Neural cell (in vitro differentiated cells): ENCODE data around the gene CLINT1.

Experiments used
- EP300 ChIP-seq: fragments of 450-650 bp; conservative IDR thresholded peaks from 2 replicates; pipeline ENCODE4 v1.6.1; 2014; ENCODE audit warnings: antibody characterized with exemption, mild to moderate bottlenecking, moderate library complexity; ENCODE audit not compliant: poor library complexity, severe bottlenecking
- EZH2 ChIP-seq: fragments of 200-600, 300-800 bp; shearing (Covaris generic), sonication (generic); IDR thresholded peaks from 2 replicates; pipeline ENCODE4 v1.6.1; 2014; ENCODE audit warnings: antibody characterized with exemption, low read length, borderline replicate concordance, mild to moderate bottlenecking; ENCODE audit not compliant: insufficient read depth, poor library complexity, severe bottlenecking
- POLR2AphosphoS5 ChIP-seq: IDR thresholded peaks from 2 replicates; pipeline ENCODE4 v1.6.1; 2012
- RAD21 ChIP-seq: fragments of 450-650 bp; conservative IDR thresholded peaks from 2 replicates; pipeline ENCODE4 v1.6.1; 2014; ENCODE audit warnings: antibody characterized with exemption, mild to moderate bottlenecking, moderate library complexity
- SMC3 ChIP-seq: fragments of 450-650 bp; conservative IDR thresholded peaks from 2 replicates; pipeline ENCODE4 v1.6.1; 2014; ENCODE audit warnings: antibody characterized with exemption, mild to moderate bottlenecking, moderate library complexity; ENCODE audit not compliant: poor library complexity
- TAF1 ChIP-seq: IDR thresholded peaks from 2 replicates; pipeline ENCODE4 v1.6.1; 2012; ENCODE audit warnings: low read depth
- TF ChIP-seq, protein P1 (sequence below): fragments of 450-650 bp; IDR thresholded peaks from 2 replicates; pipeline ENCODE4 v1.5.1; 2014; ENCODE audit warnings: antibody characterized with exemption, mild to moderate bottlenecking, moderate library complexity; ENCODE audit not compliant: poor library complexity, severe bottlenecking

DNA sequence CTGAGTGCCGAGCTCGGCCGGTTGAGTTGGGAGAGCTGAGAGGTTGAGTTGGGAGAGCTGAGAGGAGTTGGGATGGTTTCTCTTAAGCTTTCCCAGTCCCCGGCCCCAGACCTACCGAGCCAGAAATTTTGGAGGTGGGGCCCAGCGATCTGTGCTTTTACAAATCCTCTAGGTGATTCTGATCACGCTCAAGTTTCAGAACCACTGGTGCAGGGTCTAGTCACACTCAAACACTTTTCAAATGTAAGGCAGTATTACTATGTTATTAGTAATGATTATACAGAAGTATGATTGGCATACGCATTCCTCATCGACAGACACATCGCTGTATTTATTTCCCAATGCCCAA lies 256 bp upstream of the CLINT1 start:
- TF ChIP-seq, protein P1, sequence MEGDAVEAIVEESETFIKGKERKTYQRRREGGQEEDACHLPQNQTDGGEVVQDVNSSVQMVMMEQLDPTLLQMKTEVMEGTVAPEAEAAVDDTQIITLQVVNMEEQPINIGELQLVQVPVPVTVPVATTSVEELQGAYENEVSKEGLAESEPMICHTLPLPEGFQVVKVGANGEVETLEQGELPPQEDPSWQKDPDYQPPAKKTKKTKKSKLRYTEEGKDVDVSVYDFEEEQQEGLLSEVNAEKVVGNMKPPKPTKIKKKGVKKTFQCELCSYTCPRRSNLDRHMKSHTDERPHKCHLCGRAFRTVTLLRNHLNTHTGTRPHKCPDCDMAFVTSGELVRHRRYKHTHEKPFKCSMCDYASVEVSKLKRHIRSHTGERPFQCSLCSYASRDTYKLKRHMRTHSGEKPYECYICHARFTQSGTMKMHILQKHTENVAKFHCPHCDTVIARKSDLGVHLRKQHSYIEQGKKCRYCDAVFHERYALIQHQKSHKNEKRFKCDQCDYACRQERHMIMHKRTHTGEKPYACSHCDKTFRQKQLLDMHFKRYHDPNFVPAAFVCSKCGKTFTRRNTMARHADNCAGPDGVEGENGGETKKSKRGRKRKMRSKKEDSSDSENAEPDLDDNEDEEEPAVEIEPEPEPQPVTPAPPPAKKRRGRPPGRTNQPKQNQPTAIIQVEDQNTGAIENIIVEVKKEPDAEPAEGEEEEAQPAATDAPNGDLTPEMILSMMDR: no peak
- TF ChIP-seq TAF1 (no peak), EP300 (no peak), EZH2 (no peak), RAD21 (no peak), POLR2AphosphoS5 (no peak), SMC3 (no peak)
